PFSK-1 (cell line): ENCODE measurements around the gene THAP11. TPM values are rescaled to one million over a fixed set of nuclear protein-coding genes. Genes with fewer than 3 reads are reported as not detected.
A peak's percentile ranks its signal among the peaks of the same experiment; 100 is the strongest.

Source experiments
- FOXP2 ChIP-seq: optimal IDR thresholded peaks from 2 replicates; pipeline ENCODE3; 2011; ENCODE audit warnings: borderline replicate concordance, control low read depth, inconsistent platforms; ENCODE audit not compliant: insufficient read depth; ENCODE audit errors: extremely low read length, extremely low read depth
- POLR2AphosphoS5 ChIP-seq: IDR thresholded peaks from 2 replicates; pipeline ENCODE4 v1.6.1; 2012; ENCODE audit warnings: low read depth, mild to moderate bottlenecking, control low read depth, low read length, moderate library complexity
- SIN3A ChIP-seq: IDR thresholded peaks from 2 replicates; pipeline ENCODE4 v1.6.1; 2012; ENCODE audit warnings: mild to moderate bottlenecking, low read length, moderate library complexity, borderline replicate concordance; ENCODE audit not compliant: insufficient read depth
- TAF1 ChIP-seq: IDR thresholded peaks from 2 replicates; pipeline ENCODE4 v1.6.1; 2012; ENCODE audit warnings: low read length, control low read depth, borderline replicate concordance; ENCODE audit not compliant: insufficient read depth
- polyA plus RNA-seq: library from polyadenylated mRNA; unstranded; fragments of >200 nt; gene quantifications from one replicate; pipeline ENCODE4 v1.2.1, GENCODE V29; 2012; ENCODE audit warnings: low read depth, missing spikeins; ENCODE audit not compliant: insufficient read length
- TF ChIP-seq, protein P1 (sequence below), 2 experiments: IDR thresholded peaks; 2 replicates each; pipeline versions ENCODE4 v1.6.1 to v1.8.0; 2011 to 2012; ENCODE audit warnings: low read depth in 2 of 2, low read length in 2 of 2, control low read depth in 1 of 2, inconsistent platforms in 1 of 2, mild to moderate bottlenecking in 1 of 2, moderate library complexity in 1 of 2; ENCODE audit not compliant: insufficient read depth in 1 of 2

Gene THAP11
- polyA plus RNA-seq, result 38.7 TPM

DNA sequence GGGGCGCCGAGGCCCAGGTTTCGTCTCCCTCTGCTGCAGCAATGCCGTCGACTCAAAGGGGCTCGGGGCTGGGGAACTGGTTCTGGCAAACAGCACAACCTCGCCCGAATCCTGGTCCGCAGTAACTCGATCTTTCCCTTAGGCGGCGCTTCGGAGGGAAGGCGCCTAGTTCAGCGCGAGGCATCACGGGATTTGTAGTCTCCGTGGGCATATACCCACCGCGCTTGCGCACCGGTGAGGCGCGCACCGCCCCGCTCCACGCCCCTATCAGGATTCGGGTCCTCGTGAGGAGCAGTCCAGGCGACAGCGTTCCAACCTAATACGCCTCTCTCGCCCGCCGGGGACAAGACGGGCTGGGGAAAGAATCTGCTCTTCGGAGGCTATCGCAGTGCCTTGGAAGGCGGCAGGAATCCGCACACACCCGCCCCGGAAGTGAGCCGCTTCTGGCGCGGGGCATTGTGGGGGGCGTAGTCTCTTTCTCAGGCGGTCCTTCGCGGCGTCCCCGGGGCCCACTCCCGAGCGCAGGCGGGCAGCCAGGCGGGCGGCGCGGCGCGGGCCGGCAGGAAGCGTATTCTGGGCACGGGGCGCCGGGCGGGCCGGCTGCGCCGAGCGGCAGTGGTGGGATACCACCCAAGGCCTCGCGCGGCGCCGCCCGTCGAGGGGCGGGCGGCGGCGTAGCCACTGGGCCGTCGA is at the start of gene THAP11:
Gene THAP11, plus strand, starts transcription at position 505 of the 693 bp plus-strand sequence. CDS start 235 bp downstream, outside the sequence.
- TF ChIP-seq FOXP2, result peak; percentile 28
- 0 out of 2 replicates have a peak, but pooled peaks have one; percentile 27 for TF ChIP-seq TAF1
- no peak for TF ChIP-seq SIN3A

DNA sequence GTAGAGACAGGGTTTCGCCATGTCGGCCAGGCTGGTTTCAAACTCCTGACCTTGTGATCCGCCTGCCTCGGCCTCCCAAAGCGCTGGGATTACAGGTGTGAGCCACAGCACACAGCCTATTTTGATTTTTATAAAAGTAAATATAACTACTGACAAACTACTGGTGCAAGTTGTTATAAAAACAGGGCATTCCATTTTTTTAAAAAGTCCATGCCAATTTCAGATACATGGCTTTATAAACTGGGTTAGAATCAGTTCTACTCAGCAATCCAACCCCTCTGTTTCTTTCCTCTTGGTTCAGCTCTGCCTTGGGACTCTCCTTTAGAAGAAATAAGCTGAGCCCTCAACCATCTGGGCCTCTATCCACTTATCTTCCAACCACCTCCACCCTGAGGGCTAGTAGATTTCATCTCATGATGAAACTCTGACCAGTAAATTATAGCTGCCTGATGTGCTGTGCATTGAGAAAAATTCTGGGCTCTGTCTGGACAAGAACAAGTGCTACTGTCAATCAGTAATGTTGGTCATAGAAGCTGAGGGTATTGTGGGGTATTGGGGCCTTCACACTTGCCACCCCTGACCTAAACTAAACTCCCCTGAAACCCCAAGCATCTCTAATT is 45.9 kb upstream of the THAP11 start:
- TF ChIP-seq, protein P1, sequence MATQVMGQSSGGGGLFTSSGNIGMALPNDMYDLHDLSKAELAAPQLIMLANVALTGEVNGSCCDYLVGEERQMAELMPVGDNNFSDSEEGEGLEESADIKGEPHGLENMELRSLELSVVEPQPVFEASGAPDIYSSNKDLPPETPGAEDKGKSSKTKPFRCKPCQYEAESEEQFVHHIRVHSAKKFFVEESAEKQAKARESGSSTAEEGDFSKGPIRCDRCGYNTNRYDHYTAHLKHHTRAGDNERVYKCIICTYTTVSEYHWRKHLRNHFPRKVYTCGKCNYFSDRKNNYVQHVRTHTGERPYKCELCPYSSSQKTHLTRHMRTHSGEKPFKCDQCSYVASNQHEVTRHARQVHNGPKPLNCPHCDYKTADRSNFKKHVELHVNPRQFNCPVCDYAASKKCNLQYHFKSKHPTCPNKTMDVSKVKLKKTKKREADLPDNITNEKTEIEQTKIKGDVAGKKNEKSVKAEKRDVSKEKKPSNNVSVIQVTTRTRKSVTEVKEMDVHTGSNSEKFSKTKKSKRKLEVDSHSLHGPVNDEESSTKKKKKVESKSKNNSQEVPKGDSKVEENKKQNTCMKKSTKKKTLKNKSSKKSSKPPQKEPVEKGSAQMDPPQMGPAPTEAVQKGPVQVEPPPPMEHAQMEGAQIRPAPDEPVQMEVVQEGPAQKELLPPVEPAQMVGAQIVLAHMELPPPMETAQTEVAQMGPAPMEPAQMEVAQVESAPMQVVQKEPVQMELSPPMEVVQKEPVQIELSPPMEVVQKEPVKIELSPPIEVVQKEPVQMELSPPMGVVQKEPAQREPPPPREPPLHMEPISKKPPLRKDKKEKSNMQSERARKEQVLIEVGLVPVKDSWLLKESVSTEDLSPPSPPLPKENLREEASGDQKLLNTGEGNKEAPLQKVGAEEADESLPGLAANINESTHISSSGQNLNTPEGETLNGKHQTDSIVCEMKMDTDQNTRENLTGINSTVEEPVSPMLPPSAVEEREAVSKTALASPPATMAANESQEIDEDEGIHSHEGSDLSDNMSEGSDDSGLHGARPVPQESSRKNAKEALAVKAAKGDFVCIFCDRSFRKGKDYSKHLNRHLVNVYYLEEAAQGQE (IDR thresholded peaks at IDR 0.05; ENCODE audit: insufficient read depth in 1 of 2, low read depth in 2 of 2, low read length in 2 of 2), result no peak

DNA sequence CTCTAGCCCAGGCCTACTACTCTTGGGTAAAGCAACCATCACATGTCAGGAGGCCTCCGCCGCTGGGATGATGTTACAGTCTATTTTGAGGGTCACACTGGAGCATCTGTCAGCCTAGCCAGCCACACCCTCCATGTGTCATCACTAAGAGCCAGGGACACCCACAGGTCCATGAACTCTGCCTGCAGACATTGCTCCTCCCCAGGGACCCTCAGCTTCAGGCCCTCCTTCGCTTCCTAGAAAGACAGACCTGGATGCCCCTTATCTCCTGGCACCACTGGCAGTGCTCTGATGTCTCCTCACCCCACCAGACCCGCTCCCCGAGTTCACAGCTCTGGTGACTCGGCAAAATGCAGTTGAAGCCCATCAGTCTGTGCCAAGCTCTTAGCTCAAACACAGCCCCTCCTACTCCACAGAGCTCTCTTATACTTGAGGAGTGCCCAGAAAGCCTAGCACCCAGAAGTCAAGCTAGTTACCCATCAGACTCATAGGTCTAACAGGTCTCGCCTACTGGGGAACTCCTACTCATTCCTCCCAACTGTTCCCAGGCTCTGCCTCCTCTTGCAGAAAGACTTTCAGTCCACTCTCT is 41.7 kb upstream of the THAP11 start:
- no peak for TF ChIP-seq TAF1
- no peak for TF ChIP-seq POLR2AphosphoS5
- TF ChIP-seq FOXP2, result no peak
- TF ChIP-seq SIN3A, result no peak
- TF ChIP-seq, protein P1 (IDR thresholded peaks at IDR 0.05; ENCODE audit: insufficient read depth in 1 of 2, low read depth in 2 of 2, low read length in 2 of 2), result no peak

DNA sequence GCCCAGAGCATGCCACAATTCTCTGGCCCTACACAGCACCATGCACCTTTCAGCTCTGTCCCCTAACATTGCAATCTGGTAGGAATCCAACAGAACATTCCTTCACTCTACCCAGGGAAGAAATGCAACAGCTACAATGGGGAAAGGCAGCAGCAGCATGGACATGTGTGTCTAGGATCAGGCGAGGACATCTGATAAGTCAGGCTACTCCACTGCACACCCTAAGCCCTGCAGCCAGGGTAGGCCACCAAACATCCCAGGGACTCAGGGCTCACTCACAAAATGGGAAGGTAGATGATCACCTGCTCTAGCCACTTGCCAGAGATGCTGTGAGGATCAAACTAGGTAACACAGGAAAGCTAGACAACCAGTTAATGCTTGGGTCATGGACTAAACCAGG is 40.9 kb upstream of the THAP11 start:
- TF ChIP-seq SIN3A, result no peak

DNA sequence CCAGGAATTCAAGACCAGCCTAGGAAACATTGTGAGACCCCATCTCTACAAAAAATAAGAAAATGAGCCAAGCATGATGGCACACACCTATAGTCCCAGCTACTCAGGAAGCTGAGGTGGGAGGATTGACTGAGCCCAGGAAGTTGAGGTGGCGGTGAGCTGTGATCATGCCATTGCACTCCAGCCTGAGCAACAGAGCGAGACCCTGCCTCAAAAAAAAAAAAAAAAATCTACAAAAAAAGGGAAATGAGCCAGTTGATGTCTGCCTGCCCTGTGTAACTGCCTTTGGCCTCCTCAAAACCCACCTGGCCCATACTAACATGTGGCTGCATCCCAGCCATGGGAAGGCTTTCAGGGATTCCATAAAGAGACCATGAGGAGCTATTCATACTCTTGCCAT is 40.2 kb upstream of the THAP11 start:
- TF ChIP-seq FOXP2, result no peak
- TF ChIP-seq POLR2AphosphoS5, result no peak
- TF ChIP-seq TAF1, result no peak
- TF ChIP-seq, protein P1 (IDR thresholded peaks at IDR 0.05; ENCODE audit: insufficient read depth in 1 of 2, low read depth in 2 of 2, low read length in 2 of 2), result no peak
- TF ChIP-seq SIN3A, result no peak

DNA sequence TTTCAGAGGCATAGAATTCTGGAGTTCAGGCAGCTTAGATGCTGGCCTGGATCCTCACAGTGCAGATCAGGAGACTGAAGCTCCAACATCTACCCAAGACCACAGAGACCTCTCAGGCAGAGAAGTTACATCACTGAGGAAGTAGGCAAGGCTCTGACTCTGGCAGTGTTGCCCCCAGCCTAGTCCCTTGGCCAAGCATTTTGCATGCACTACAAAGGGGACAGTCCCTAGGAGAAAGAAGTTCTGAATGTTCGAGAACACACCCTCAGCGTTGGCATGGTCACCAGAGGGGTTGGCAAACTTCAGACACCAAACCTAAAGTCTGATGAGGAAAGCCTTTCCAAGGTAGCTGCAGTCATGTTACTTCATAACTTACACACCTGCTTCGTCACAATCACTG is 38.2 kb upstream of the THAP11 start:
- TF ChIP-seq, protein P1 (IDR thresholded peaks at IDR 0.05; ENCODE audit: insufficient read depth in 1 of 2, low read depth in 2 of 2, low read length in 2 of 2), result no peak
- TF ChIP-seq TAF1, result no peak
- no peak for TF ChIP-seq POLR2AphosphoS5
- no peak for TF ChIP-seq FOXP2
- no peak for TF ChIP-seq SIN3A
